Ramos (cell line): ENCODE results near the gene GUCY1A2.

Experiments
- in situ Hi-C: fragments of 300-500 bp; cut with MboI; formaldehyde crosslinking; loops from one replicate; pipeline ENCODE4 v1.14.3; 2022; ENCODE audit warnings: low sequenced_read_pairs; ENCODE audit not compliant: unreplicated experiment

The GUCY1A2 gene

GRCh38 chr11:106765469-106766258 lies 252.6 kb downstream of the GUCY1A2 start:
- in situ Hi-C loops: no loop called here

DNA sequence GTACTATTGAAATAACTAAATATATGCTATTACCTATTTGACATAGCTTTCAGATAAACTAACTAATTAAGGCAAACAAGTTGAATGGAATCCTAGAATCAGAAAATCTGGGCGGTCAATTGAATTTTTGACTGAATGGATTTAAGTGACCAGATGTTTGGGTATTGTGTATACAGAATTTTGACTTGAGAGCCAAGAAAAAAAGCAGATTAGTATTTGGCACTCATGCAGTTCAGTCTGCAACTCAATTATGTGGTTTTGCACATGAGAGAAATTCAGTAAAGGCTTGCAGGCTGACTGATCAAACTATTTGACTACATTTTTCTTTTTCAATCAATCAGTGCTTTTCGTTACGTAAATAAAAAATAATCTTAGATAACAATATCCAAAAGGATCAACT lies 254.8 kb downstream of the GUCY1A2 start:
- in situ Hi-C loops: no loop called here

- in situ Hi-C loops: no loop called here
Measured at GRCh38 chr11:106761745-106762144, 256.5 kb downstream of the GUCY1A2 start.

GRCh38 chr11:106761240-106761639 lies 257.0 kb downstream of the GUCY1A2 start:
- in situ Hi-C loops: no loop called here

DNA sequence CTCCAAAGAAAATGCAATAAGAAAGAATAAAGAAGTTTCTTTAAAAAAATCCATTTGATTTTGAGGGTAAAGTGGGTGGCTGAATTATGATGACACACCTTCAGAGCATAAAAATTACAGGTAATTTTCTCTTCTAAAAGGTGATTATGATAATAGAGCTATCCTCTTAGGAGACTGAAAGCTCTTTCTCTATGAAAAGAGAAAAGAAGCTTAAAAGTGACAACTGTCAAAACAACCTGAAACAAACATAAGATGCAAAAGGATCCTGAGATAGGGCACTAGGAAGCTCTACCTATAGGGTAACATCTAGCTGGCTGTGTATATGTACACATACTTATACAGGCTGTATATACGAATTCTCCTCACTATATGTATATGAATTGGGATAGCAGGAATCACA lies 270.2 kb downstream of the GUCY1A2 start:
- in situ Hi-C loops: no loop called here

DNA sequence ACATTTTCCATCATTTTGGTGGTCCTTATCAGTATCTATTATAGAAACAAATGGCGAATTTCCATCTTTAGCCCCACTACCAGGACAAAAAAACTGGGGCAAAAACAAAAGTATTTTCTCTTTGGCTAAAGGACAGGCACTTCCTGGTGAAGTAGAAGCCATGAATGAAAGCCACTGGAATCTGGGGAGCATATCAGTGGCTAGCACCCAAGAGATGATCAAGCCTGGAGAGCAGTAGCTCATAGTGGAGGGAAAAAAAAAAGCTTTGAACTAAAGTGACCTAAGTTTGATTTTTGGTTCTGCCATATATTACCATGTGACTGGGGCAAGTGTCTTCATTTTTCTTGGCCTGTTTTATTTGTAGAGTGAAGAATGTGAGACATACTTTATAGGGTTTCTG lies 272.3 kb downstream of the GUCY1A2 start:
- in situ Hi-C loops: no loop called here

DNA sequence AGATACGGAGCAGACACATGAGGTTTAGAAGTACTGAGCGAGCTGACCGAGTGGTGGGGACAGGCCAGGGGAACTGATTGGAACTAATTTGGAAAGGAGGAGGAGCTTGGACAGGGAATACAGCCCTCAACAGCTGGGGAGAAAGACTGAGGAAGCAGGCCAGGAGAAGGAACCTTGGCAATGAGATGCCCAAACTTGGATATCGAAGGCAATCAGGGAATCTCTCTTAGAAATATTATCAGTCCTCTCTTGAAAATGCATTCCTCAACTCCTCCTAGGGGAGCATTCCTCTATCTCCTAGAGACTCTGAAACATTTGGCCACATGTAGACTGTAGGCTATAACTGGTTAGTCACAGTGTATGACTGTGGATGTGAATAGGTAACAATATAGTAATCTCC lies 284.6 kb downstream of the GUCY1A2 start:
- in situ Hi-C loops: no loop called here

DNA sequence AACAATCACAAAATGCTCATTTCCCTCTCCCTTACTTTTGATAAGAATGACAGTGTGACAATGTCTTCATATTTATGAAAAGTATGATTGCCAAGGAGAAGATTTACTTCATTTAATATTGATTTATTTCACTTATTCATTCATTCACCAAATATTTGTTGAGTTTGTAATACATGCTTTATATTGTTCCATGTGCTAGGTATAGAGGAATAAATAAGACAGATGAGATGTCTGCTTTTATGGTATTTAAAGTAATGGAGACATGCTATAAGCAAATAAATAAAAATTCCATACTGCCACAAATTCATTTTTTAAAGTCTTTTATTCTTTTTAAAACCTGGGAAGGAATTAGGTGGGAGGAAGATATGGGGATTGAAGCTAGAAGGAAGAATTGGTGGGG lies 289.4 kb downstream of the GUCY1A2 start:
- in situ Hi-C loops: no loop called here

GRCh38 chr11:106728379-106728778 lies 289.9 kb downstream of the GUCY1A2 start:
- in situ Hi-C loops: no loop called here

GRCh38 chr11:106727256-106727655 lies 291.0 kb downstream of the GUCY1A2 start:
- in situ Hi-C loops: no loop called here

GRCh38 chr11:106724293-106724892 lies 293.9 kb downstream of the GUCY1A2 start:
- in situ Hi-C loops: no loop called here

- in situ Hi-C loops: no loop called here
Measured at GRCh38 chr11:106723071-106723470, 295.2 kb downstream of the GUCY1A2 start.

DNA sequence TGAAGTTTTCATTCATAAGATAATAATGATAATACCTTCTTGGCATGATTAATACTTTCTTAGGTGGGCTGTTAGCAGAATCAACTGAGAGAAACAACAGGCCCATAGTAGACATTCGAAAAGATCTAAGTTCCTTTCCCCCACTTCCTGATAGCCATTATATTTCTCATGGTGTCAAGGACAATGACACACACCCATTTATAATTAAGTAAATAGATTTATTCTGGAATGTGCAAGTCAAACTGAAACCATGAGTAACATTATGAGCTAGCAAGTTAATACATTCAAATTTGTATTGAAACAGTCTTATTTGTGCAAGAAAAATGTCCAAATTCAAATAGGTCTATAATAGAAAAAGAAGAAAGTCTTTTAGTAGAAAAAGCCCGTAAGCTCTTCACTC lies 301.1 kb downstream of the GUCY1A2 start:
- in situ Hi-C loops: no loop called here

DNA sequence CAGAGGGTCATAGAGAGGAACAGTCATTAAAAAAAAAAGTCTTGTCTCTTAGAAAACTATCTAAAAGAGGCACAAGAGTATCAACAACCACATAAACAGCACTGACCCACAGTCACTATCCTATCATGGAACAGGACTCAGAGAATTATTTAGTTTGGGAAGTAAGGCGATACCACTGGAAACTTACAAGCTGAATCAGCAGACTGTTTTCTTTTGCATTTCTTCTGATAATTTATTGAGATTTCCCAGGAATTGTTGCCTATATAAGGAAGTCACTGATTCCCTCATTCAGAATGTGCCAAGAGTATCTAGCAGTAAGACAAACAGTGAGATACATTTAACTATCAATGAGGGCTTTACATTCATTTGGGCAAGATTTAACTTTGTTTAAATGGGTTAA lies 304.1 kb downstream of the GUCY1A2 start:
- in situ Hi-C loops: no loop called here

GRCh38 chr11:106708348-106708747 lies 309.9 kb downstream of the GUCY1A2 start:
- in situ Hi-C loops: no loop called here

GRCh38 chr11:106706355-106706754 lies 311.9 kb downstream of the GUCY1A2 start:
- in situ Hi-C loops: no loop called here

GRCh38 chr11:106702805-106703204 lies 315.5 kb downstream of the GUCY1A2 start:
- in situ Hi-C loops: no loop called here

DNA sequence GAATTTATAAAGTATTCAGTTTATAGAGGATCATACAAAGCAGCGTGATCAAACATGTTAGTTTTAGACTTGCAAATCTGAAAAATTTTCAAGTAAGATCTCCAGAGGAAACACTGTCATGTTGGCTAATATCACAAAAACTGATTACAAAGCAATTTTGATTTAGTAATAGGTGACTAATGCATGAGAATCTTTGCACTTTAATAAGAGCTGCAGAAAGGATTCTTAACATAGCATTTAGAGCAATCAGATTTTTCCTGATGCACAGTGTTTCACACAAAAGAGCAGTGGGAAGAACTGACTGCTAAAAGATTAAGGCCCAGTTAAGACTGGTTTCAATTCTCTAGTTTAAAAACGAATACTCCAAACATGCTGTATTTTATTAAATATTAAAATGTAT lies 321.2 kb downstream of the GUCY1A2 start:
- in situ Hi-C loops: no loop called here

GRCh38 chr11:106695506-106695905 lies 322.8 kb downstream of the GUCY1A2 start:
- in situ Hi-C loops: no loop called here

DNA sequence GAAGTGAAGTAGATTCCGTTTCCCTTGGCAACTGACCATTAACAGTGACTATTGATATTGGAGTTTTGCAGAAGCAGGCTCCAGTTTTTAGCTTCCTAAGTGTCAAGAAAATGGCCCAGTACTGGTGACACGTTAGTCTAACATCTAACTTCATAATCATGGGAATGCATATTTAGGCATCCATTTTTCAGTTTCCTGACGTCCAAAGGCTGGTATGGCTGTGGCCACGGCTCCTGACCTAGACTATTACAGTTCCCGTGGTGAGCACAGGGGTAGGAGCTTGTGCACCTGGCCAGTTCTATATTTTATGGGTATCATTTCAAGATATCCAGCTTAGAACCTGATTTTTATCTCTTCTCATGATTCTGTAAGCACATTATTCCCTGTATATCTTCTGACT lies 323.8 kb downstream of the GUCY1A2 start:
- in situ Hi-C loops: no loop called here

DNA sequence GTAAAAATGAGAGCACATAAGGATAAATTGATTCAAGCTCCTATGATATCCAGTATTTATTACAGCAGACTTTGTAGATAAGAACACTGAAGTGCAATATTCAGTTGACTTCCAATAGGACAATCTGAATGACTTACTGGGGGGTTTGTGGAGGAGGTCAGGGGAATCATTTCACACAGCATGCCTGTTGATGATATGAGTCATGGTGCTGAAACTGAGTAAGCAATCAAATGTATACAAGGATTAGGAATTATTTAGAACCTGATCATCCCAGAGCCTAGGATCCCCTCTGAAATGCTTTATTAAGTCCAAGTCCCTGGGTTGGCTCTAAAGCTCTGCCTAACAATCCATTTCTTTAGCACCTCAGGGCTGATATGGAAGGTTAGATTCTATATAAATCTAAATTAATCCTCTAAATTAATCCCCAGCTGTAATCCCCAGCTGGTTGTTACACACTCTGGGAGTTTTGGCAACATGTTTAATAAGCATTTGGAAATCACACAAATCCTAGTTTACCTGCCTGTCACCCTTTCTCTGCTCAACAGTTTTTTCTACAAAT lies 326.4 kb downstream of the GUCY1A2 start:
- in situ Hi-C loops: no loop called here

GRCh38 chr11:106690923-106691322 lies 327.4 kb downstream of the GUCY1A2 start:
- in situ Hi-C loops: no loop called here
